Esophagus muscularis mucosa (tissue), 3 donors: ENCODE results near the gene GRIN3A.

Experiments used
- CTCF ChIP-seq, 3 experiments: fragments of 200-600 bp in 2 of 3; fragments of 450-650 bp in 1 of 3; sonication (generic) in 2 of 3; IDR thresholded peaks; one replicate each; pipeline ENCODE4 v1.5.1; 2017 to 2019; ENCODE audit warnings: antibody characterized with exemption in 3 of 3, mild to moderate bottlenecking in 2 of 3, moderate library complexity in 1 of 3
- POLR2A ChIP-seq: fragments of 450-650 bp; IDR thresholded peaks from one replicate; pipeline ENCODE4 v1.6.1; 2017; ENCODE audit warnings: antibody characterized with exemption, moderate library complexity, mild to moderate bottlenecking, low read depth
- POLR2AphosphoS5 ChIP-seq, 2 donors: sonication (generic); formaldehyde crosslinking; IDR thresholded peaks; one replicate each; pipeline ENCODE4 v1.6.1; 2017; ENCODE audit warnings: antibody characterized with exemption in 2 of 2

GRCh38 chr9:101705135-101705661 lies 33.2 kb downstream of the GRIN3A start:
- TF ChIP-seq CTCF (IDR thresholded peaks at IDR 0.05) (peak; percentile 22 to 33 (median 28)), POLR2A (no peak), POLR2AphosphoS5 (IDR thresholded peaks at IDR 0.05) (no peak)
